Hypothalamus (tissue), 51 donors: ENCODE results near the gene PODXL2.
A peak's percentile ranks its signal among the peaks of the same experiment; 100 is the strongest.

Experiments used
- DNase-seq, 51 donors: peaks; one replicate each; lab custom pipeline; 2025; lab: John Stamatoyannopoulos, UW

PODXL2 gene, protein sequence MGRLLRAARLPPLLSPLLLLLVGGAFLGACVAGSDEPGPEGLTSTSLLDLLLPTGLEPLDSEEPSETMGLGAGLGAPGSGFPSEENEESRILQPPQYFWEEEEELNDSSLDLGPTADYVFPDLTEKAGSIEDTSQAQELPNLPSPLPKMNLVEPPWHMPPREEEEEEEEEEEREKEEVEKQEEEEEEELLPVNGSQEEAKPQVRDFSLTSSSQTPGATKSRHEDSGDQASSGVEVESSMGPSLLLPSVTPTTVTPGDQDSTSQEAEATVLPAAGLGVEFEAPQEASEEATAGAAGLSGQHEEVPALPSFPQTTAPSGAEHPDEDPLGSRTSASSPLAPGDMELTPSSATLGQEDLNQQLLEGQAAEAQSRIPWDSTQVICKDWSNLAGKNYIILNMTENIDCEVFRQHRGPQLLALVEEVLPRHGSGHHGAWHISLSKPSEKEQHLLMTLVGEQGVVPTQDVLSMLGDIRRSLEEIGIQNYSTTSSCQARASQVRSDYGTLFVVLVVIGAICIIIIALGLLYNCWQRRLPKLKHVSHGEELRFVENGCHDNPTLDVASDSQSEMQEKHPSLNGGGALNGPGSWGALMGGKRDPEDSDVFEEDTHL

DNA sequence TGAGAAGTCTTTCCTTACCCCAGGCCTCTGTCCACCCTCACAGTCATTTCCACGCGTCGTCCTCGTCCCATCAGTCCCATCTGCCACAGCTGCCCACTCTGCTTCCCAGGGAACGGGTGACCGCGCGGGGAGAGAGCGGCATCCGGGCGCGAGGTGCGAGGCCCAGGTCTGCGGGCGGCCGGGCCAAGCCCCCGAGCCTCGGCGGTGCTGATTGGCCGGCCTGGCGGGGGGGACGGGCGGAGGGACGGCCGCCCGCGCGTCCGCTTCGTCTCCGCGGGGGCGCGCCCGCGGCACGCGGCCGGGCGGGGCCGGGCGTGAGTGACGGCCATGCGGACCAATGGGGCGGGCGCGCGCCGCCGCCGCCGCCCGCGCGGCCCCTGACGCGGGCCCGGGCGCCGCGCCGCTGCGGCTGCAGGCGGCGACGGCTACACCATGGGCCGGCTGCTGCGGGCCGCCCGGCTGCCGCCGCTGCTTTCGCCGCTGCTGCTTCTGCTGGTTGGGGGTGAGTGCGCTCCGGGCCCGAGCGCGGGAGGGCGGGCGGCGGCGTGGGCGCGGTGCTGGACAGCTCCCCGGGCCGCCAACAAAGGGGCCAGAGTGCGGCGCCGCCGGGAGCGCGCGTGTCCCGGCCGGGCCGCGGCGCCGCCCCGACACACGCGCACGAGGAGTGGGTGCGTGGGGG lies at the start of gene PODXL2:
TSS of gene PODXL2 (plus strand) at position 398 of the 679 bp plus-strand sequence. CDS start at position 433, 35 bp downstream.
- DNase-seq, result peak in 33 of 51 donors; percentile 6 to 67 (median 32)

DNA sequence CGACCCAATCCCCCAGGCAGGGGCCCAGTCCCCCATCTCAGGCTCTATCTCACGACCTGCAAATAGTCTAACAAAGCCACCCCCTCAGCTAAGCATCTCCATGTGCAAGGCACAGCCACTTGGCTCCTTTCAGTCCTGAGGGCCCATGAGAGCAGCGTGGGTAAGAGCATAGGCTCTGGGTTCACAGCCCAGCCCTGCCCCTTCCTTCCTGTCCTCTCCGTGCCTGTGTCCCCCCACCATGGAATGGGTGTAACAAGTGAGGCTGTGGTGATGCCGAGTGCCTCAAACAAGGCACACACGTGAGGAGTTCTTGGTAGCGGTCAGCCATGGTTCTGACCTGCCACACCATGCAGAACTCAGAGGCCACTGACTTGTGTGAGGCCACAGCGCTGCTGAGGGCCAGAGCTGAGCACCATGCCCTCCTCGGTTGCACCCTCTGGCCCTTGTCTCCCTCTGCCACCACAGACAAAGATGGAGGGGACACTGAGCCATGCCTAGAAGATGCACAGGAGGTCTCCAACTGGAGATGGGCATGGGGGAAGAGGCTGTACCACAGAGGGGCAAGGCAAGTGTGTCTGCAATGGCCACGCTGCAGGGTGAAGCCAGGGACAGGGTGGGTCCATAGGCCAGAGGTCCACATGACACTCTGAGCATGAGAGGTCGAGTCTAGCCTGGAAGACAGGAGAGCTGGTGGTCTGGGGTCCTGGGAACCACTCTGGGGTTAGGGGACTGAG lies 48.5 kb upstream of the PODXL2 start:
- DNase-seq, result no peak

DNA sequence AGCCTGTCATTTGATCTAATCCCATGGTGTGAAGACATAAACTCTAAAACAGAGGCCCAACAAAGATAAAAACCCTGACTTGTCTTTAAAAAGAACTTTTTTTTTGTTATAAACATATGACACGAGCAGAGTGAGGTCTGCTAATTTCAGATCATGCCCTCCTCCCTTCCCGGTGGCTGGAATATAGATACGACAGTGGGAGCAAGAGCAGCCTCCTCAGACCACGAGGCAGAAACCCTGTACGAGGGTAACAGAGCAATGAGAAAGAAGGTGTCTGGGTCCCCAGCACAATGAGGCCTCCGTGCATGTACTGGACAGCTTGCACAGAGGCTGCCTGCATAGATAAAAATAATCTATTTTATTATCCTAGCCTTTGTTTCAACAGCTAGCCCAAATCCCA lies 44.3 kb upstream of the PODXL2 start:
- no peak for DNase-seq

DNA sequence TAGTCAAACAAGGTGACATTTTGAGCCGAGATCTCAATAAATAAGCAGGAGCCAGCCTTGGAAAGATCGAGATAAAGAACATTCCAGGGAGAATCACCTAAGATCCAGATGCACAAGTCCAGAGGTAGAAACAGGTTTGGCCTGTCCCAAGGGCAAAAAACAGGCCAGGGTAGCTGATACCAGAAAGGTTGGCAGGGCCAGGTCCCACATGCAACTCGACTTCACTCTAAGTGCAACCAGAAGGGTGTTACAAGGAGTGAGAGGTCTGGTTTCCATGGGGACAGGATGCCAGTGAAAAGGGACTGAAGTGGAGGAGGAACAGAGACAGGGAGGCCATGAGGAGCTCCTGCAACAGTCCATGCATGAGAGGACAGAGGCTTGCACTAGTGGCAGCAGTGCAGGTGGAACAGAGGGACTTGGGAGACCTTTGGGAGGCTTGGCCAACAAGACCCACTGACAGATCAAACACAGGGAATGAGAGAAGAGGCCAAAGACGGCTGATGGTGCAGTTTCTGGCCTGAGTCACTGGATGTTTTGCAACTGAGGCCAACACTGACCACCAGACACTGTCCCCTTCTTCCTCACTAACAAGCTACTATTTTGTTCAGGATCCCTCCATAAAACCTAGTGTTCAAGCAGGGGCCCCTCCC lies 43.7 kb upstream of the PODXL2 start:
- no peak for DNase-seq

DNA sequence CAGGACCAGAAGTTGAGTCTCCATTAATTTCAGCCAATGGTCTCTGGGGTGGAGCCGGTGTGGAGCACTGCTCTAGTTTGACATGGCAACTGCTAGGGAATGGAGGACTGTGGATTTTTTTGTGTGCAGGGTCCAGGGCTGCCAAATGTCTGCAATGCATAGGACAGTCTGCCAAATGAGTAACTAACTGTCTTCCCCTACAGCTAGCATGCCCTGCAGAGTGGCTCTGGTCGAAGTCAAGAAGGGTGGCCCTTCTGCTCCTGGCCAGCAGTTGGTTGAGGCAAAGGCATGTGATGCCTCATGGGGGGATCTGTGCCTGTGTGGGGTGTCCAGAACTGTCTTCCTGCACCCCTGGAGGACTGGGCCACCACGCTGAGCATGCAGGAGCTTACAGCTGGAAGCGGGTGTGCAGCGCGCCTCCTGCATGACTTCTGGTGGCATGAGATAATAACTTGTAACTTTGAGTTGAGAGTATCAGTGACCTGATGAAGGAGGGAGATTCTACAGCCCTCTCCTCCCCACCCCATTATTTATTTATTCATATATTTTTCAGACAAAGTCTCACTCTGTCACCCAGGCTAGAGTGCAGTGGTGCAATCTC lies 43.1 kb upstream of the PODXL2 start:
- DNase-seq, result no peak

DNA sequence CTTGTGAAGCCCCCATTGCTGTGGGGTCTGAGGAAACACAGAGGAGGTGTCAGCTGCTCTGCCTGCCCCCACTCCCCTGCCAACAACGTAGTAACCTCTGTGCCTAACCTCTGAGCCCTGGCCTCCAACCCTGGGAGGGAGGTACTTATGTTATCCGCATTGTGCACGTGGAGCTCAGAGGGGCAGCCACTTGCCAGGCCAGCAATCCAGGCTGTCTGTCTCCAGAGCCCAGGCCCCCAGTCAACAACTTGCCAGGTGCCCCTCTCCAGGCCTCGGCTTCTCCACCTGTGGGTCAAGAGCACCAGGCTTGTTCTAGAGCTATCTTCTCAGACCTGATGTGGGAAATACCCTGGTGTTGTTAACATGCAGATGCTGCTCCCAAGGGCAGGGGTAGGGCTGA lies 41.1 kb upstream of the PODXL2 start:
- no peak for DNase-seq

DNA sequence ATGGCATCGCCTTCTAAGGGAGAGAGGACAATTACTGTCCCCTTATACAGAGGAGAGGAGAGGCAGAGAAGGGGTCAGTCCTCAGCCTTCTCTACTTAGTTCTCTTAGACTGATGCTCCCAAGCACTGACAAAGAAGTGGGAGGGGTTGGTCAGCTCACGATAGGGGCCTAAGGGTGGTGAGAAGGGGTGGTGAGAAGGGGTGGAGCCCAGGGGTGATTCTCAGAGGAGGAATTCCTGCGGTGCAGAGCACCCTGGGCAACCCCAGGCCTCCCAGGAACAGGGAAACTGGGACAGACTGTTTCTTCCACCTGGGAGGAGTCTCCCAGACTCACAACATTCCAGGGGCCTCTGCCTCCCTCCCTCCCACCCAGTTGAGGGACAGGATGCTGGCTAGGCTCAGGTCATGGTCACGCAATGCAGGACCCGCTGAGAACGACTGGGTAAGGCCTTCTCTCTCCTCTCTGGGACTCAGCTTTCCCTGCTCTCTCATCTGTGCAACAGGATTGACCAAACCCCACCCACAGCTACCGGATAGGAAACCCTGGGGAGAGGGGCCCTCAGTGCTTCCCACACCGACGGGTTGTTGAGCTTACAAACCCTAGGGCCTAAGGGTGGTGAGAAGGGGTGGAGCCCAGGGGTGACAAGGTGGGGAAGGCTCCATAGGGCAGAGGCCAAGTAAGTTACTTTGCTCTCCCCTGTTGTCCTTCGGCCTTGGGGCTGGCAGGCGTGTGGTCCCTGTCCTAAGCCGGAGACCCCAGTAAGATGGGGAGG lies 40.0 kb upstream of the PODXL2 start:
- DNase-seq, result no peak

DNA sequence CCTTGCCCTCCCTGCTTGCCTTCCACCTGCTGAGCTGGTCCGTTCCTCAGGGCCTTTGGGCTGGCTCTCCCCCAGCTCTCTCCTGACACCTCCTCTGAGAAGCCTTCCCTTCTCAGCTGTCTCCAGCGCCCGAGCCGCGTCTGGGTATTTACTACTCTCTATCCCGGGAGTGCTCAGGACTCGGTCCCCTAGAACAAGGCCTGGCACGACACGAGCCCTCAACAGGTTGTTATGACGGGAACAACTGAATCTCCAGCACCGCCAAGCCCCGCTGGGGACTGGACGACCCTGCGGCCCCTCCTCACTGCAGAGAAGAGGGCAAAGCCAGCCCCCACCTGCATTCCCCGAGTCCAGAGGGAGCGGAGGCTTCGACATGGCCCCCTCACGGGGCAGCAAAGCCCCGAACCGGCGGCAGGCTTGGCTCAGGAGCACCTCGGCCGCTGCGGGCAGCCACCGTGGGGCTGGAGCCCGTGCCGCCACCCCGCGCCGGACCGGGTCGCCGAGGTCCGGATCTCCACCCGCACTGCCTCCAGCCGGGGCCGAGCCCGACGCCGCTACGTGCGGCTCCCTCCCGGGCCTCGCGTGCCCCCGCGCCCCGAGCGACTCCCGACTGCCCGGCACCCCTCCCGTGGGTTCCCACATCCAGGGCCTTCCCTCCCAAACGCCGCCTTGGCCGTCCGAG lies 39.2 kb upstream of the PODXL2 start:
- DNase-seq, result peak in 7 of 51 donors; percentile 26 to 59 (median 39)

DNA sequence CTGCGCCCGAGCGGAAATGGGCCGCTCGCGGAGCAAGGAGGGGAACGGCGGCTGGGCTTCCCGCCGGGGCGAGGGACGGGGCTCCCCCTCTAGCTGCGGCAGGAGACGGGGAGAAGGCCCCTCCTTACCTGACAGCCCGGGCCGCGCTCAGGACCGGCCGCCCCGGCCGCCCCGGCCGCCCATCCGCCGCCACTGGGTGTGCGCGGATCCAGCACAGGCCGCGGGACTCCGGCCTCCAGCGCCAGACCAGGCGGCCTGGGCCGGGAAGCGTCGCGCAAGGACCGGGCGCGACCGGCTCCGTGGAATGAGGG lies 38.7 kb upstream of the PODXL2 start:
- peak in 2 of 51 donors; percentile 54 to 87 for DNase-seq

DNA sequence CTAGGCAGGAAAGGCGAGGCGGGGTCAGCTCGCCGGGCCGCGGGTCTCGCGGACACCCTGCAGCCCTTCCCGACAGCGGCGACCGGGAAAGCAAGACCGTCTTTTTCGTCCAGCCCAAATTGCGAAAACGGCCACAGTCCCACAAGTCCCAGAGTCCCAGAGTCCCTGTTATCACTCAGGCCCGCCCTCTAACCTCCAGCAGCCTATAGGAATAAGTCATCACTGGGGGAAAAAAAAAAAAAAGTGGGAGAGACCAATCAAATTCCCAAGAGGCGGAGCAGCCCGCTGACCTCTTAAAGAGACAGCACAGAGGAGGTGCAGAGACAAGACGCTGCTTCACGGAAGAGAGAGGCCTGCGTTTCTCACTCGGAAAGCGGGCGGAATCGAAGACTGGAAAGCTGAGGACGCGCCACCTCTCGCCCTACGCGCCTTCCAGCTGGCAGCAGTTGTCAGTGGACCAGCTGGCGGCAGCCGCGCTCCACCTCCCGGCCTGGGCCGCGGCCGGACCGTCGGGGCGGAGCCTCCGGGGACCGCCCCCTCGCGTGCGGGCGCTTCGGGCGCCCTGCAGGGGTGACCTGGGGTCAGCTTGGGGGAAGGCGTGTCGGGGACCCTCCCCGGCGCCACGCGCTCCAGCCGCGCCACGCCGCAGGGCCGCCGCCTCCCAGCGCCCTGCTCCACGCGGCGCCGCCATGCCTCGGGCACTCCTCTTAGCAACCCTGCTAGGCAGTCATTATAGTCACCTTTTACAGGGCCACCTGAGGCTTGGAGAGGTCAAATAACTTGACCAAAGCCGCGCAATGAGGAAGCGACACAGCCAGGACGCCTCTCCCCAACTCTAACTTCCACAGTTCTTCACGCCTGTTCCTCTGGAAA lies 38.2 kb upstream of the PODXL2 start, which contains the start of gene TPRA1:
TSS of gene TPRA1 (minus strand) at position 141 of the 873 bp plus-strand sequence. CDS start 10,587 bp downstream, outside the sequence.
- peak; percentile 53 to 96 (median 86) for DNase-seq

DNA sequence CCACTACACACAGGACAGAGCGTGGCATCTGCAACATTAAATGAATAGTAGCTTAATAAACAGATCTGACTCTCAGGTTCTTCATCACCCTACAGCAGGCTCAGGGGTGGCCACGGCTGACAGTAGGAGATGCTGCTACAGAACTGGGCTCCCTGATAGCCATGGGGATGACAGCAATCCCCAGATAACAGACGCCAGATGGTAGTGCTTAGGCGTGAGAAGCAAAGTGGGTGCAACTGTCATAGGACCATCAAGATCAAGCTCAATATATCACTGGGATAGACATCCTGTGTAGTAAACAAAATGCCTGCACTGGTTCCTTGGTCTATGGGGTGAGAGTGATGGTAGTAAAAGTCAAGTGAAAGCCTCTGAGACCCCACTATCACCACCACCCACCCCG lies 35.8 kb upstream of the PODXL2 start:
- no peak for DNase-seq

DNA sequence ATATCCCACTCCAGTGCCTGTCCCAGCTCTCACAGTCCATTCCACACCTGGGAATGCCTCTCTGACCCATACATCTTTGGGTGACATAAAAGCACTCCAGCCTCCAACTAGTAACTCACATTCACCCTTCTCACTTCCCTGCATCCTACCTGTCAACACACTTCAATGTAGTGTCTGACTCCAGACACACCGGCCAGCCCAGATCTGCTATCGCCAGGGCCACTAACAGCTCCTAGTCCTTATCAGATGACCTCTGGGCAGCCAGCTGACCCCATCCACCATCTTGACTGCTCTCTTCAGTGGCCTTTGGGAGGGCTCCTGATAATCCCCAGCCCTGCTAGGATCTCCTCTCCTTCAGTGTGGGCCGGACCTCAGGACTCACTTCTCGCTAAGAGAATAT lies 33.7 kb upstream of the PODXL2 start:
- DNase-seq, result no peak

DNA sequence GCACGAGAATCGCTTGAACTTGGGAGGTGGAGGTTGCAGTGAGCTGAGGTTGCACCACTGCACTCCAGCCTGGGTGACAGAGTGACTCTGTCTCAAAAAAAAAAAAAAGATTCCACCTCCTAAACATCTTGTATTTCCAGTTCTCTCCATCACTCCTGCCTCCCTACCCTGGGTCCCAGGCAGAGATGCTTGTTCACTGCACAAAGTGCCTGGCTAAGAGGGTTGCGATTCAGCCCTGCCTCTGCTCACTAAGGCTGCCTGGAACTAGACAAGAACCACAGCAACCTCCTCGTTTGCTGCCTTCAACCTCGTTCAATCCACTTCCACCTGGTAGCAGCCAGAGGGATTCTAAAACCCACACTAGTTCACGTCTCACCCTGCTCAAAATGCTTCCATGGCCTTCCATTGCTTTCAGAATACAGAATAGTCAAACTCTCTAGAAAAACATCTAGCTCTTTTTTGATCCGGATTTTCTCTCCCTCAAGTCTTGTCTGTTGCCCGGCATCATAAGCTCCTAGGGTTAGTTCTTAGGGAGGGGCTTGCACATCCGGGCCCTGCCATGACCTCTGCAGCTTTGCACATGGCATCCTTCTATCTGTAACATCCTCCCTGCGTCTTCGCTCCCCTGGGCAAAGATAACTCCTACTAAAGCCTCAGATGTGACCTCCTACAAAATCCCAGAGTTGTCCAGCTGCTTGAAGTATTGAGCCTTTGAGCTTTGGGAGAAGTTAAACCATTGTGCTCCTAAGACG lies 31.8 kb upstream of the PODXL2 start:
- no peak for DNase-seq

DNA sequence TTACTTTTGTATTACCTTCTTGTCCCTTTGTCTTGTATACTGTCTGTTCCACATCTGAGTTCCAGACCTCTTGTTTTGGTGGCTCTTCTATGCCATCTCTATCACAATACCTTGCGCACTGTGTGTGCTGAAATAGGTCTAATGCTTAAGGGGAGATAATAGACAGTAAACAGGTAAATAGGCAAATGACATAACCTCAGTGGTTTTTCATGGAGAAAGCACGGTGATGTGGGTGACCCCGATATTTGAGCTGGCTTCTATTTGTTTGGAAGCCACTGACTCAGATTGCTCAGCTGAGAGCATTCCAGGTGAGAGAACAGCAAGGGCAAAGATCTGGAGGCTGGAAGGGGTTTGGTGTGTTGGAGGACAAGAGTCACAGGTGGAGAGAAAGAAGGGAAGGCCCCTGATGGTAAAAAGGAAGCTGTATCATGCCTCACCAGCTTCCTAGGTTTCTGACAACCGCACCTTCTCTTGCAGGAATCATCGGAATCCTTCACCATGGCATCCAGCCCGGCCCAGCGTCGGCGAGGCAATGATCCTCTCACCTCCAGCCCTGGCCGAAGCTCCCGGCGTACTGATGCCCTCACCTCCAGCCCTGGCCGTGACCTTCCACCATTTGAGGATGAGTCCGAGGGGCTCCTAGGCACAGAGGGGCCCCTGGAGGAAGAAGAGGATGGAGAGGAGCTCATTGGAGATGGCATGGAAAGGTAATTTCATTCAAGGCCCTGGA lies 30.0 kb upstream of the PODXL2 start:
- DNase-seq, result no peak

DNA sequence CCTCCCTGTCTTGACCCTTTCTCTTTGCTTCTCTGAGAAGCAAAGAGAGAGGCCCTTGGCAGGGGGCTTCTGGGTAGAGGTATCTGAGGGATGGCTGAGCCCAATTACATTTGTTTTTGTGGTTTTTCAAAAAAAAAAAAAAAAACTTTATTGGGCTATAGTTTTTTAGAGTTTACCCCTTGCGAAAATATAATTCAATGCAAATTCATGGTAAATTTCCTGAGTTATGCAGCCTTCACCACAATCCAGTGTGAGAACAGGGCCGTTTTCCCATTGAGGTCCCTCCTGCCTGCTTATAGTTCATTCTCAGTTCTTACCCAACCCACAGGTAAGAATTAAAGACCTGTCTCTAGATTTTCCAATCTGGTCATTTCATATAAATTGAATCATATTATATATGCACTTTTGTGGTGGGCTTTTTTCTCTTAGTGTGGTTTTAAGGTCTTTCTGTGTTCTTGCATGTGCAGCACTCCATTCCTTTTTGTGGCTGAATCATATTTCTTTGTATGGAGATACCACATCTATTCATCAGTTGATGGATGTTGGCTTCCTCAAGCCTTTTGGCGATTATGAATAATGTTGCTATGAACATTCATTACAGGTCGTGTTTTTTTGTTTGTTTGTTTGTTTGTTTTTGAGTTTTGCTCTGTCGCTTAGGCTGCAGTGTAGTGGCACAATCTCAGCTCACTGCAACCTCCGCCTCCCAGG lies 28.1 kb upstream of the PODXL2 start:
- no peak for DNase-seq

DNA sequence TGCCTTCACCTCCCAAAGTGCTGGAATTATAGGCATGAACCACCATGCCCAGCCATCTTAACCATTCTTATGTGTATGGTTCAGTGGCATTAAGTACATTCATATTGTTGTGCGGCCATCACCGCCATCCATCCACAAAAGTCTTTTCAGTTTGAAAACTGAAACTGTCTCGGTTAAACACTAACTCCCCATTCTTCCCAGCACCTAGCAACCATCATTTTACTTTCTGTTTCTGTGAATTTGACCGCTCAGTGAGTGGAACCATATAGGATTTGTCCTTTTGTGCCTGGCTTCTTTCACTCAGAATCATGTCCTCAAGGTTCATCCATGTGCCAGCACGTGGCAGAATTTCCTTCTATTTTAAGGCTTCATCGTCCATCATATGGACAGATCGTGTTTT lies 24.9 kb upstream of the PODXL2 start:
- no peak for DNase-seq
